Mucosa of descending colon (tissue), 3 donors: ENCODE measurements around the gene IL12A. TPM values are rescaled to one million over a fixed set of nuclear protein-coding genes. Genes with fewer than 3 reads are reported as not detected.

ENCODE experiments used
- ATAC-seq: fragments of 200-7000 bp; cut with Tn5 transposase; one replicate; pipeline ENCODE4 v1.9.1; 2020; ENCODE audit warnings: mild to moderate bottlenecking, moderate library complexity
- DNase-seq, 3 donors: peaks; one replicate each; pipeline ENCODE4 v3.0.0-alpha.2; 2020
- H3K36me3 ChIP-seq: fragments of 200-600 bp; one replicate; pipeline ENCODE4 v1.8.0; 2021; ENCODE audit warnings: low read depth, mild to moderate bottlenecking
- H3K4me1 ChIP-seq: fragments of 200-600 bp; one replicate; pipeline ENCODE4 v1.8.0; 2021; ENCODE audit warnings: low read depth, mild to moderate bottlenecking
- H3K4me3 ChIP-seq: fragments of 200-600 bp; one replicate; pipeline ENCODE4 v1.8.0; 2021; ENCODE audit warnings: mild to moderate bottlenecking
- H3K9me3 ChIP-seq: fragments of 200-600 bp; one replicate; pipeline ENCODE4 v1.8.0; 2021; ENCODE audit warnings: mild to moderate bottlenecking
- intact Hi-C, 2 donors: fragments of 100-400 bp; cut with DNase I in 1 of 2; cut with micrococcal nuclease in 1 of 2; formaldehyde crosslinking; loops; one replicate each; pipeline versions ENCODE4 v1.11.0 to v1.11.1; 2022; cut with DNase I, micrococcal nuclease
- total RNA-seq, 3 donors: library from RNA; stranded (reverse); fragmentation: NEBNext Ultra II Directional in 2 of 3; extraction: Animal tissue kit (Norgen Biotek cat#: 25700) in 2 of 3; gene quantifications; one replicate each; pipeline versions ENCODE4 v1.2.1 to v1.2.4, GENCODE V29; 2021 to 2023
- TF ChIP-seq, protein P1 (sequence below): fragments of 200-600 bp; IDR thresholded peaks from one replicate; pipeline ENCODE4 v1.8.0; 2022; ENCODE audit warnings: antibody characterized with exemption, mild to moderate bottlenecking
- donor health status: DM: no; HTN: no; CAD: no; lungs with moderate emphysema.
- donor health status: DM: no; HTN: no; CAD: no.
- donor health status: DM: no; HTN: yes; CAD: no.

IL12A gene
- total RNA-seq, 3 donors from 2014 or later: 0.23 to 2.3 (median 0.27) TPM

DNA sequence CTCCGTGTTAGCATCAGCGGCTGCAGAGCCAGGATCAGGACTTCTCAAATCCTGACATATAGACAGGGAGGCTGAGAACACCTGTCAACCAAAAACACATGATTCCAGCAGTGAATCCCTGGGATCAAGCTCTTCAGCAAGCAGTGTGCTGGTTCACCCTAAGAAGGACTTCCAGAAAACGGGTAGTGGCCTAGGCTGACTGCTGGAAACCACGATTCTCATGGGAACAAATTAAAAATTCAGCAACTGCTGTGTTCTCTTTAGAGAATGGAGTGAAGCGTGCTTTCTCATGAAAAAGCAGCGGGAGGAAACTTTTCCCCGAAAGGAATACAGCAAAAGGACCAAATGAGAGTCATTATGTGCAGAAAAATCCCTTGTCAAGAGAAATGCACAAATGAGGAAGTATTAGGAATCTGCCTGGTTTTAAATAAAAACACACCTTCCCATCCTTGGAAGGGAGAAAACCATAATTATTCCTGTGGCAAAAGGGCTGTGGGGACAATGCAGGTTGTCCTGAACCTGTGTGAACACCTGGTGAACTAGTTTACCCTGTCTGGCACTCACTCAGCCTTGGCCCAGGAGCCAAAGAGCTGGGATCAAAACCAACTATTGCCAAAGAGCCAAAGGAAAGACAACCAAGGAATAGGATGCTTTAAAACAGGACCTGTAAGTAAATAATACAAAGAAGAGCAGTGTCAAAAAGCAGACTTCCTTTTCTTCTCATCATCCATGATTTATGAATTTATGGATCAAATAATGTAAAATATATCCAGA, 13.4 kb downstream of the IL12A start:
- intact Hi-C loops: loop anchor here (5.0 to 10.0 kb wide), 2 partner anchors 115 to 177 kb away; no protein-coding TSS in a partner anchor
- Histone ChIP-seq H3K4me1 (no peaks in the 10 kb centered on the region), H3K4me3 (no peak overlapping the region), H3K36me3 (no peaks in the 10 kb centered on the region), H3K9me3 (no peaks in the 10 kb centered on the region)
- TF ChIP-seq, protein P1, sequence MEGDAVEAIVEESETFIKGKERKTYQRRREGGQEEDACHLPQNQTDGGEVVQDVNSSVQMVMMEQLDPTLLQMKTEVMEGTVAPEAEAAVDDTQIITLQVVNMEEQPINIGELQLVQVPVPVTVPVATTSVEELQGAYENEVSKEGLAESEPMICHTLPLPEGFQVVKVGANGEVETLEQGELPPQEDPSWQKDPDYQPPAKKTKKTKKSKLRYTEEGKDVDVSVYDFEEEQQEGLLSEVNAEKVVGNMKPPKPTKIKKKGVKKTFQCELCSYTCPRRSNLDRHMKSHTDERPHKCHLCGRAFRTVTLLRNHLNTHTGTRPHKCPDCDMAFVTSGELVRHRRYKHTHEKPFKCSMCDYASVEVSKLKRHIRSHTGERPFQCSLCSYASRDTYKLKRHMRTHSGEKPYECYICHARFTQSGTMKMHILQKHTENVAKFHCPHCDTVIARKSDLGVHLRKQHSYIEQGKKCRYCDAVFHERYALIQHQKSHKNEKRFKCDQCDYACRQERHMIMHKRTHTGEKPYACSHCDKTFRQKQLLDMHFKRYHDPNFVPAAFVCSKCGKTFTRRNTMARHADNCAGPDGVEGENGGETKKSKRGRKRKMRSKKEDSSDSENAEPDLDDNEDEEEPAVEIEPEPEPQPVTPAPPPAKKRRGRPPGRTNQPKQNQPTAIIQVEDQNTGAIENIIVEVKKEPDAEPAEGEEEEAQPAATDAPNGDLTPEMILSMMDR: no peak
- ATAC-seq (no peak), DNase-seq (no peak)

DNA sequence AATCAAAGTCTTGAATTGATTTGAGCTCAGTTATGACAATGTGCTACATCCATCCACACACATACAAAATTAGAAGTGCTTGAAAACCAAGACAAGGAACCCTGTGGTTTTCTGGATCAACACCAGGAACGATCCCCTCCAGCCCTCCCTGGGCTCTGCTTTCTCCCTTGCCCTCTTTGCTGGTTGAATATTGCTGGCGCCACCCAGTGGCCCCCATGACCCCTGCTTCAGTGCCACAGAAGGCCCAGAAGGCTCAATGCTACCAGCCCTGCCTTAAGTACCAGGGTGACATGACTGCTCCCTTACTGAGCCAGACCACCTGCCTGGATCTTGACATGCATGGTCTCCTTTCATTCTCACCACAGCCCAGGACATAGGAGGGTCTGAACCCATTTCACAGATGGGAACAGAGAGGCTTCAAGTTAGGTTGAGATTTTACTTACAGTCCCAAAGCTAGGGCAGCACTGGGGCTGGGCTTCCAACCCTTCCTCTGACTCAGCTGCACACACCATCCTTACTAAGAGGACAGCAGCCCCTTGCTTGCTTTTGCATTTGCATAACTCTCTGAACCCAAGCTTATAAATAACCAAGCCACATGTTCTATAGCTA, 15.0 kb downstream of the IL12A start:
- TF ChIP-seq, protein P1: peak; percentile 56
- ATAC-seq (peak; percentile 87), DNase-seq (peak in 2 of 3 donors; percentile 79 to 81)
- Histone ChIP-seq H3K4me1 (no peaks in the 10 kb centered on the region), H3K9me3 (no peaks in the 10 kb centered on the region), H3K4me3 (no peak overlapping the region), H3K36me3 (no peaks in the 10 kb centered on the region)
- intact Hi-C loops: loop anchor here (5.0 to 10.0 kb wide), 2 partner anchors 116 to 179 kb away; no protein-coding TSS in a partner anchor

DNA sequence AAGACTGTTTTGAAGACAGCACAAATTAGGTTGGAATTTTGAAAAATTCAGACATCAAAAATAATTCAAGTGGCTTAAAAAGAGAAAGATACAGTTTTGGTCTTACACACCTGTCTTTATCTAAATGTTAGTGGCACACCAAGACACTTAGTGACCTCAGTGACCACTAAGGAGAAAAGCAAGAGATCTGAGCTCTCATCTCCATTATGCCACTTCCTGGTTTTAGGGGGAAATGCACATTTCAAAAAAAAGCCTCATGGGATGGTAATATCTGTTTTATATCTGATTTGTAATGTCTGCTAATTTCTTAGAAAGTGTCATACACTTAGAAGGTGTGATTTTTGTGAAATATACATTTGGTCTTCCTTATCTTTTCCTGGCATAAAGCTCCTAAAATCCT, 16.4 kb downstream of the IL12A start:
- Histone ChIP-seq H3K4me3 (no peak overlapping the region), H3K4me1 (no peaks in the 10 kb centered on the region), H3K9me3 (no peaks in the 10 kb centered on the region), H3K36me3 (no peaks in the 10 kb centered on the region)
- no peak for ATAC-seq
- no peak for DNase-seq
- intact Hi-C loops: loop anchor here (10.0 kb wide), 1 partner anchor 180 kb away; no protein-coding TSS in a partner anchor
- TF ChIP-seq, protein P1: no peak

DNA sequence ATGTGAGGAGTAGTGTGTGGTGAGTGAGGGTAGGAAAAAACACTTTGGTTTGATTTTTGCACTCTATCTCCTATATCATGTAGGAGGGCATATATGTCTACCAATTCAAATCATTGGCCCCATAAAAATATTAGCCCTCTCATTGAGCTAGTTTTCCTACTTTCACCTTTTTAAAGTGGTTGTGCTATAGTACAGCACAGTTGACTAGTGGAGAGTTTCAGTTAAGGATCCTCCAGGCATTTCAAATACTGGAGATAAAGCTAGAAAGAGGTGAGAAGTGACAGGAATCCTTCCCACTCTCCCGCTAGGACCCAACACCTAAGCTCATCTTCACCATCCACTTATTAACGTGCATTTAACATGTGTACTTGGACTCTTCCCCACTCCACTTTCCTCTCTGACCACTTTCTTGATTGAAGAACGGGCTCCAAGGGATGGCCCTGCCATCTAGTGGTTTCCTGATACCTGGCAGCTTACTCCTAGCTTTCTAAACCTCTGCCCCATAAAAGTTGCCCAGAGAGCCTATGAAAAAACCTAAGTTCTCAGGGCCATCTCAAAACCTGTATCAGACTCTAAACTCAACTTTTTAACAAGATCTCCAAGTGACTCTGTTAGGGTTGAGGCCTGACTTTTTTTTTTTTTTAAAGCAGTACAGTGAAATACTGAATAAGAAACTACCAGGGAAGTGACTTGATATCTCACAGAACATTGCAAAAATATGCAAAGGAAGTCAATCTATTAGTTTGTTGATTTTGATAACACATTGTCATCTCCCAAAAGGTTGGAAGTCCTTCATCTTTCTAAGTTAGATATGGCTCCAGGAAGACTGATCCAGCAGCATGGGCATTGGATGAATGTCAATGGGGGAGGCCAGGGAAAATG, 17.9 kb downstream of the IL12A start:
- DNase-seq (peak in 2 of 3 donors; percentile 37 to 71), ATAC-seq (peak; percentile 86)
- no peaks in the 10 kb centered on the region for H3K36me3 ChIP-seq
- no peaks in the 10 kb centered on the region for H3K4me1 ChIP-seq
- TF ChIP-seq, protein P1: peak; percentile 66
- intact Hi-C loops: loop anchor here (10.0 kb wide), 1 partner anchor 182 kb away; no protein-coding TSS in a partner anchor
- H3K4me3 ChIP-seq: no peak overlapping the region
- no peaks in the 10 kb centered on the region for H3K9me3 ChIP-seq

DNA sequence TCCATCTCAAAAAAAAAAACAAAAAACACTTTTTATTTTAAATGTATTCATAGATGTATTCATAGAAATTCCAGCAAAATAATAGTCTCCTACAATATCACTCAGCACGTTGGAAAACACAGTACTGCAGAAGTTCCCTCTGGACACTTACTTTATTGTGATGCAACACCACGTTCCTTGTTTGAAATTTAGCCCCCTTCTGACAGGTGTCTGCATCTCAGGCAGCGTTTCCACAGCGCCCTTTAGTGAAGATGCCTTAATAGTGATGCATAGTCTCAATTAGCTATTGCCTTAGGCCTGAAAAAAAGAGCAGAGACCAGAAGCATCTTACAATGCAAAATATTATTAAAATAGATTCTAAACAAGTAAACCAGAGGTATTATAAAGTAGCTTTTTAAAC, 20.3 kb downstream of the IL12A start:
- TF ChIP-seq, protein P1: no peak
- Histone ChIP-seq H3K4me3 (no peak overlapping the region), H3K36me3 (no peaks in the 10 kb centered on the region), H3K9me3 (no peaks in the 10 kb centered on the region), H3K4me1 (no peaks in the 10 kb centered on the region)
- intact Hi-C loops: loop anchor here (10.0 kb wide), 1 partner anchor 184 kb away; no protein-coding TSS in a partner anchor
- no peak for ATAC-seq
- no peak for DNase-seq
